SHP77 (cell line): ENCODE results near the gene ERP44.
"Not testable (repeated sequence)": the region's sequence is repeated elsewhere in the genome, so short reads cannot be mapped to it uniquely, and the experiment has no call there.

Experiments used
- DNase-seq, 2 experiments: peaks; one replicate each; lab custom pipeline; 2025; lab: John Stamatoyannopoulos, UW

Gene ERP44

DNA sequence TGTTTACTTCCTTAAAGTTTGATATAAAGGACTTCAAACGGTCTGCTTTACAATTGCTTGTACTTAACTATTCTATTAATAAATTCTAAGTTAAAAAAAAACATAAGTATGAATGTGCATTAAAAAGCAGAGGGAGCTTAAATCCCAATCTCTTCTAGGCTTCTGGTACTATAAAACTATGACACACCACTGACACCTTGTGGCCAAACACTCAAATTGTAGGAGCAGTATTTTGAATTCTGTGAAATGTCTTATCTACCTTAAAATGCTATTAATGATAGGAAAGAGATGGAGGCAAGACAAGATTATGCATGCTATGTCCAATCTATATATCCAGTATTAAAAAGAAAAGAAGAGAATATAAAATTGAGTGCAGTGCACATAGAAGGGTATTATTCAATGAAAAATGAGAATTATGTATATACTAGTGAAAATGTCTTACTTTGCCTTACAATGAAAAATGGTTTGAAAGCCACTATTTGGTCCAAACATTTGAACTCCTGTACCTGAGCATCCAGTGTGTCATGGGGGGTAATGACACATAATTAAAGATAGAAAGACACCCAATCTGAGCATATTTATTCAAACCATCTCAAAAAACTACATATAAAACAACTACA, 87.6 kb downstream of the ERP44 start:
- peak; percentile 1 to 14 for DNase-seq

DNA sequence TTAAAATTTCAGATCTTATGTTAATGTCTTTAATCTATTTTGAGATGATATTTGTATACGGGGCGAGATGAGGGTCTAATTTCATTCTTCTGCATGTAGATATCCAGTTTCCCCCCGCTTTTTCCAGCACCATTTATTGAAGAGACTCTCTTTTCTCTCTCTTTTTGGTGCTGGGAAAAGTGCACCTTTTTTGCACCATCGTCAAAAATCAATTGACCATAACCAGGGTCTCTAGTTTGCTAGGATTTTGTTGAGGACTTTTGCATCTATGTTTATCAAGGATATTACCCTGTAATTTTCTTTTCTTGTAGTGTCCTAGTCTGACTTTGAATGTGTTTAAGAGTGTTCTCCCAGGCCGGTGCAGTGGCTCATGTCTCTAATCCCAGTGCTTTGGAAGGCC, 99.0 kb downstream of the ERP44 start:
- DNase-seq, result no peak

- no peak for DNase-seq
Observed at GRCh38 chr9:99998866-99999265, 99.9 kb downstream of the ERP44 start.

DNA sequence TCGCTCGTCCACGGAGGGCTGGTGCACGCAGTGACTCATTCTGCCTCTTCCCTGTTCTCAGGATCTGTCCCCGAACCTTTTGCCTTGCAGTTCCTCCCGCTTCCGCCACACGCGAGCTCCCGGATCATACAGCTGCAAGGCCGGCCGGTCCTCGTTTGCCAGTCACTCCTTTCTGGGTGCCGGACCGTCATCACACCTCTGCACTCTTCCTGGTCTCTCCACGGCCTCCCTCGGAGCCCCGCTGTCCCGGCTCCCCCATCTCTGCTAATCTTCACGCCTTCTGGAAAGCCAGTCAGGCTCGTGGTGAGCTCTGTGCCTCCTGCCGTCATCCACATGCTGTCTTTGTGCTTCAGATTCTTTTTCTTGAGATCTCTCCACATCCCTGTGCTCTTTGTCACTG, 100.5 kb downstream of the ERP44 start:
- DNase-seq, result no peak

DNA sequence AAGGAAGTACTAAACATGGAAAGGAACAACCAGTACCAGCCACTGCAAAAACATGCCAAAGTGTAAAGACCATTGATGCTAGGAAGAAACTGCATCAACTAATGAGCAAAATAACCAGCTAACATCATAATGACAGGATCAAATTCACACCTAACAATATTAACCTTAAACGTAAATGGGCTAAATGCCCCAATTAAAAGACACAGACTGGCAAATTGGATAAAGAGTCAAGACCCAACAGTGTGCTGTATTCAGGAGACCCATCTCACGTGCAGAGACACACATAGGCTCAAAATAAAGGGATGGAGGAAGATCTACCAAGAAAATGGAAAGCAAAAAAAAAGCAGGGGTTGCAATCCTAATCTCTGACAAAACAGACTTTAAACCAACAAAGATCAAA, 108.3 kb downstream of the ERP44 start:
- not testable (repeated sequence) for DNase-seq

- DNase-seq, result peak; percentile 1 to 5
Observed at GRCh38 chr9:99986642-99987041, 112.2 kb downstream of the ERP44 start.

GRCh38 chr9:99980598-99980997, 118.2 kb downstream of the ERP44 start:
- no peak for DNase-seq

- no peak for DNase-seq
Observed at GRCh38 chr9:99978221-99978620, 120.6 kb downstream of the ERP44 start.

GRCh38 chr9:99977033-99977792, 121.6 kb downstream of the ERP44 start:
- no peak for DNase-seq

DNA sequence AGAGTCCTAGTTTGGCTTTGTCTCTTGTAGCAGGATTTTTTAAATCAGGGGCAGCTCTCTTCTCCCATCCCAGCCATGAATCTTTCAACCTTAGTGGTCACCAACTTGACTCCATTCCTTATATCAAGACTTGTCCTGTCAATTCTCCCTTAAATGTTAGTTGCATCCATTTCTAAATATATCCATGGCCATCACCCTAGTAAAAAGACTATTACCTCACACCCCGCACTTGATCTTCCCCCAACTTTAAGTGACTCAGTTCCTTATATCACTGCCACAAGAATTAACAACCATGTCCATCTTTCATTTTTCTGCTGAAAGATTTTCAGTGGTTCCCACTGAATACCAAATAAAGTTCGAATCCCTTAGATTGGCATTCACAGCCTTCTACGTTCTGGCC, 125.3 kb downstream of the ERP44 start:
- no peak for DNase-seq

DNA sequence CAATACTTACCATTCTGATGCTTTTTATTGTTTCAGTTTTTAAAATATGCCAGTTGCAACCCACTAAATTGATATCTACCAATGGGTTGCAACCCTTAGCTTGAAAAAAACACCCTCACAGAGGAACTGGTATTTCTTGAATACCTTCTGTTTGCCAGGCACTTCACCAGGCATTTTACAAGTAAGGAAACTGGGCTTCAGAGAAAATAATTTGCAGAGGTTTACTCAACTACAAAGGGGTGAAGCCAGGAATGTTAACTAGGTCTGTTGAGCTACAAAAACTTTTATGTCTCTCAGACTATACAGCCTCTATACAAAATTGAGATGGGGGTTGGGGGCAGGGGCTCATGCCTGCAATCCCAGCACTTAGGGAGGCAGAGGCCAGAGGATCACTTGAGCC, 127.4 kb downstream of the ERP44 start:
- no peak for DNase-seq

DNA sequence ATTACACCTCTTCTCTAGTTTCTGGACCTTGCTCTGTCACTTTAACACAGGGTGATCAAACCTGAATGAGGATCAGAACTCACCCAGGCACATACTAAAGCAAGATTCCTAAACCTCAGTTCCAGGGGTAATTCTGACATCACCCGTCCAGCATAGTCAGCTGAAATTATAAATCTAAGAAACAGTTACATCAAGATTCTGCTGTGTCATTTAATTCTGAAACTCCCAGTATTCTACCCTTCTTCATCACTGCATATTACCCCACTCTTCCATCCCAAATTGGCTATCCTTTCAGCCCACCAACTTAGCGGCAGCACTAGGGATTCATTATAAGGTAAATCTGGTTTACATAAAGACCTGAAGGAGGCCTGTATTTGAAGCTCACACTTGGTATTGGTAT, 128.3 kb downstream of the ERP44 start:
- no peak for DNase-seq

DNA sequence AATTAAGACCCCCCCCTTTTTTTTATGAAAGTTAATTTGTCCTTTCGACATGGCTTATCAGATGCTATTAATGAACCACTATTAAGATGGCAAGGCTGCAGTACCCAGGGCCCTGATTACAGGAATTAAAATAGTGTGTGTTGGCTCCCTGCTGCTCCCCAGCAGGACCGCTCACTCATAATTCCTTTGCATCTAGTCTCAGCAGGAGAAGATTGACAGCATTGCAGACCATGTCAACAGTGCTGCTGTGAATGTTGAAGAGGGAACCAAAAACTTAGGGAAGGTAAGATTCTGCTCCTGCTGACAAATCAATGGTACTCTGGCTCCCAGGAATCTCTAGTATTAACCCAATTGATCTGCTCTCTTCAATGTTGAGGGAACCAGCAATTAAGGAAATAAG, 131.3 kb downstream of the ERP44 start:
- DNase-seq, result no peak

- DNase-seq, result no peak
Observed at GRCh38 chr9:99966716-99967115, 132.1 kb downstream of the ERP44 start.

- no peak for DNase-seq
Observed at GRCh38 chr9:99966001-99966400, 132.8 kb downstream of the ERP44 start.

GRCh38 chr9:99964336-99964735, 134.5 kb downstream of the ERP44 start:
- DNase-seq, result no peak

GRCh38 chr9:99962680-99963261, 136.0 kb downstream of the ERP44 start:
- DNase-seq, result no peak

GRCh38 chr9:99955606-99956005, 143.2 kb downstream of the ERP44 start:
- DNase-seq, result no peak

GRCh38 chr9:99954819-99955218, 144.0 kb downstream of the ERP44 start:
- no peak for DNase-seq

GRCh38 chr9:99953861-99954507, 144.8 kb downstream of the ERP44 start:
- DNase-seq, result no peak

DNA sequence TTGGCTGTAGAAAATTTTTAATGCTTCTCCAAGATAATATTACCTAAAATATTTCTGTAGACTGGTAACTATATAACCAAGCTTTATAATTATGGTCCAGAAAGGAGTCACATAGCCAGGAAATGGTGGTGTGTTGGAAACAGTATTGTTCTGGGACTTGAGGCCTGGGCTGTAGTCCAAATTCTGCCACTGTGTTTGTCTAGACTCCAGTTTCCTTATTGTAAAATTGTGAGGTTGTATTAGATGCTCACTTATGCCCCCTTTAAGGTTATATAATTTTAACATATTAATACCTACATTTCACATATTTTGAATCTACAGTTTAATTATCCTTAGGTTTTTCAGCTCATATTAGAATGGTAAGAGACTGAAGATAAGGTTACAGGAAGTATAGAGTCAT, 149.9 kb downstream of the ERP44 start:
- DNase-seq, result peak in 1 of 2 experiments; percentile 0

DNA sequence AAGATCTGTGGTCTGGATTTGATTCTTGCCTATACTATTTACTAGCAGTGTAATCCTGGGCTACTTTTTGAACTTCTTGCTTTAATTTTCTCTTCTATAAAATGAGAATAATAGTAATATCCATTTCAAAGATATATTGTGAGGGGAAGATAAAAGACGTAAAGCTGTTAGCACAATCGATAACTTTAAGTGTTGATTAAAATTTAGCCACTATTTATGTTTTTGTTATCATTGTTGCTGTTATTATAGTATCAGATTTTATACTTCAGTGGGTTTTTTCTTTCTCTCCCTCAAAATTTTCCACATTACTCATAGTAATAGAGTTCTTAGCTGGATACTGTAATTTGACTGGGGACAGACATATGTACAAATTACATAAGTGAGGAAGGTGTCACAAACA, 150.3 kb downstream of the ERP44 start:
- no peak for DNase-seq

- no peak for DNase-seq
Observed at GRCh38 chr9:99947395-99947794, 151.4 kb downstream of the ERP44 start.
